IPS-NIHi11 (cell line): ENCODE results near the gene CEP63.
"Not testable (repeated sequence)": the region's sequence is repeated elsewhere in the genome, so short reads cannot be mapped to it uniquely, and the experiment has no call there.

Experiments
- DNase-seq: peaks from one replicate; pipeline ENCODE4 v3.0.0; 2012; ENCODE audit warnings: mixed read lengths, low spot score

The CEP63 gene

DNA sequence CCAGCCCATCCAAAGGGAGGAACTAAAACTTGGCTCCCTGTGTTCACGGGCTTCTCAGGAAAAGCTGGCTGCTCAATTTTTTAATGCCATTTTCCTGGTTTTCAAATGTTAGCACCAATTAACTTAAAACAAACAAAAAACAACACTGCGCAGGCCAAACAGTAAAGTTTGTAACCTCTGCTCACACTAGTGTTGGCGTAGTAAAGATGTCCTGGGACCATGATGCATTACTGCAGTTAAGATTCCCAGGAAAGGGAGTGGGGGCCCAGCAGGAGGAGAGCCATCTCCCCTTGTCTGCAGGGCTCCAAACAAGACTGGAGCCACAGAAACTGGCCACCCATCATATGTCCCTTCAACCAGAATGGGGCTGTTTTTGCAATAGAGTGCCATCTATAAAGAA lies 91.0 kb downstream of the CEP63 start:
- DNase-seq, result no peak

DNA sequence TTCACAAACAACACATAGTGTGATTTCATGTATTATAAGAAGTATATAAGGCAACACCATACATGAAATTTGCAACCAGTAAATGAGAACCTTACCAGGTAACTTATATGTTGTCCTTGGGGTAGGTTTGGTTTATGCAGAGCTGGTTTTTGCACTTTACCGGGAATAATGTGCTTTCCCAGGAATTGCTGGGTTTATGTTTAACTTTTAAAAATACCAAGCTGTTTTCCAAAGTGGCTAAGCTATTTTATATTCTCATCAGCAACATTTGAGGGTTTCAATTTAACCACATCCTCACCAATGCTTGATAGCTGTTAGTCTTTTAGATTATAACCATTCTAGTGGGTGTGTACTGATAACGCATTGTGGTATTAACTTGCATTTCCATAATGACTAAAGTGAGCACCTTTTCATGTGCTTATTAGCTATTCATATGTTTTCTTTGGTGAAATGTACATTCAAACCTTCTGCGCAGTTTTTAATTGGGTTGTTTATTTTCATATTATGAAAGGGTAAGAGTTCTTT lies 93.3 kb downstream of the CEP63 start:
- DNase-seq, result no peak

DNA sequence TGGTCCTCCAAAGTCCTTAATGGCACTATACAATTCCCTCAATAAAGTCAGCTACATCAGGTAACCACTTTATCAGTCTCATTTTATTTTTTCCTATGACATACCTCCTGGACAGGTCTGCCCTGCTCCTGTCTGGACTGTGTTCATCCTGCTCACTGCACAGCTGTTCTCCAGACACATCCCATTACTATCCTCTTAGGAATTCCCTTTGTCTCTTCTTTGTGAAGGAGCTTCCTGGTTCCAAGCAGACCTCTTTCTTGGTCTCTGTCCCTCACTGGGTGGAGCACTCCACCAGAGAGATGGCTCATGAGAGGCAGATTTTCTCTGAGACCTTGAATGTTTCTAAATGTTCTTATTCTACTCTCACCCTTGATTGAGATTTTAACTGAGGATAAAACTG lies 104.9 kb downstream of the CEP63 start:
- DNase-seq, result no peak

GRCh38 chr3:134592806-134593205 lies 106.9 kb downstream of the CEP63 start:
- DNase-seq, result no peak

DNA sequence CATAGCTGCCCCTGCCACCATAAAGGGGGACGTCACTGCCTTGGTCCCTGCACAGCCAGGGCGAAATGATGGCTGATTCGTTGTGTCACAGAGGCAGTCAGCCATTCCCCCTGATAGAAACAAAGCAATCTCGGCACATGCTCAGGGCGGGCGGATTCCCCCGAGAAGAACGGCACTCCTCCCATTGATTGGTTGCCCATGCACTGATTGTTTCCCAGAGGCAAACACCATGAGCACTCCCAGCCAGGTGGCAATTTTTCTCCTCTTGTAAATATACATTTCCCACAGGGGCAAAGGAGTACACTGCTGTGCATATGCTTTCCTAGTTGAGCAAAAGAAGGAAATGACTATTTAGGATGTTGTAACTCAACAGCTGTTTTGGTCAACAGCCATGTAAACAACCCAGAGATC lies 108.5 kb downstream of the CEP63 start:
- DNase-seq, result no peak

DNA sequence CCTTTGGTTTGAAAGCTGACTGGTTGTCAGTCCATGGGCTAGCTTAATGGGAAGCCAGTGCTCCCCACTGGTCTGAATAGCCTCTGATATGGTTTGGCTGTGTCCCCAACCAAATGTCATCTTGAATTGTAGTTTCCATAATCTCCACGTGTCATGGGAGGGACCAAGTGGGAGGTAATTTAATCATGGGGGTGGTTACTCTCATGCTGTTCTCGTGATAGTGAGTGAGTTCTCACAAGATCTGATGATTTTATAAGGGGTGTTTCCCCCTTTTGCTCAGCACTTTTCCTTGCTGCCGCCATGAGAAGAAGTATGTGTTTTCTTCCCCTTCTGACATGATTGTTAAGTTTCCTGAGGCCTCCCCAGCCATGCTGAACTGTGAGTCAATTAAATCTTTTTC lies 109.1 kb downstream of the CEP63 start:
- DNase-seq, result not testable (repeated sequence)

GRCh38 chr3:134597390-134597970 lies 111.6 kb downstream of the CEP63 start:
- DNase-seq, result no peak

DNA sequence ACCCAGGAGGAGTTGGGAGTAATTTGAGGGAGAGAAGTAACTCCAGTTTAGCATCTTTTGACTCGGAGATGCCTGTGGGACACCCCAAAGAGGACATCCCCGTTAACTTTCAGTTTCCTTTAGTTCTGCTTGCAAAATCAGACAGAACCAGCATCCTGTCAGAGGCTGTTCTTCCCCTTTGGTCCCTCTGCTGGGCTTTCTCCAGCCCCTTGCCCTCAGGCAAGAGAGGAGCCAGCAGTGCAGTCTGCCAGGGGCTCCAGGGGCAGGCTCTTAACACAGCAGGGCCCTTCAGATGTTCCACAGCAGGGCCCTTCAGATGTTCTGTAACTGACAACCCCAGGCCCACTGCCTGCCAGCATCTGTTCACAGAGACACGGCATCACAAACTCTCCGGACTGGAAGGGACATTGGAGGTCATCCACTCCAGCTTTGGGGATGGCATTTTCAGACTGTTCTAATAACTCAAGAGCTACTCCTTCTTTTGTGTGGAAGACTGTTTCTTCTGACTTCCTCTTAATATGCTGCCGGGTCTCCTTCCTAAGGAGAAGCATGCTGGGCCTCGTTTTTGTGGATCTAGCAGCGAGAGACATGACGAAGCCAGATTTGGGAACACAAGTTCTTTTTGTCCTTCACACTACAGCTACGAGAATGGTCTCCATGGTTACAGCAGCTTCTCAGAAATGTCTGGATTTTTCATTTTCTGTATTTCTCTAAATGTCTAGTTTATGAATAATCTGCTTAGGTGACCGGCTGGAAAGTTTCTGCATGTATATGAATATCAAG lies 113.1 kb downstream of the CEP63 start:
- no peak for DNase-seq

DNA sequence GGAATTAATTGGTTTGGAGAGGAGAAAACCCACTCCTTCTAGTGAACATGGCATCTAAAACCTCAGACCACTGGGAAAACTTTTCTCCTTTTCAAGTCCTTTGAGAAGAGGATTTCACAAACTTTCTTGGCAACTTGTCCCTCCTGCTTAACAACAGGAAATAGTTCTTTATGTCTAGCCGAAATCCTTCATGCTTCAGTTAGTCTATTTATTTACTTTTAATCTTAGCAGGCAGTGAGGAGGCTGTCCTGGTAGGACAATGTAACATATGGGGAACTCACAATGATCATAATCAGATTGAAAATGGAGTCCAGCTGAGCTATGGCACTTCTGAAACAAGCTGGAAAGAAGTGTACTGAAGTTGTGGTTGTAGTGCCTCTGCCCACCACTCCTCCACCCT lies 114.3 kb downstream of the CEP63 start:
- no peak for DNase-seq

DNA sequence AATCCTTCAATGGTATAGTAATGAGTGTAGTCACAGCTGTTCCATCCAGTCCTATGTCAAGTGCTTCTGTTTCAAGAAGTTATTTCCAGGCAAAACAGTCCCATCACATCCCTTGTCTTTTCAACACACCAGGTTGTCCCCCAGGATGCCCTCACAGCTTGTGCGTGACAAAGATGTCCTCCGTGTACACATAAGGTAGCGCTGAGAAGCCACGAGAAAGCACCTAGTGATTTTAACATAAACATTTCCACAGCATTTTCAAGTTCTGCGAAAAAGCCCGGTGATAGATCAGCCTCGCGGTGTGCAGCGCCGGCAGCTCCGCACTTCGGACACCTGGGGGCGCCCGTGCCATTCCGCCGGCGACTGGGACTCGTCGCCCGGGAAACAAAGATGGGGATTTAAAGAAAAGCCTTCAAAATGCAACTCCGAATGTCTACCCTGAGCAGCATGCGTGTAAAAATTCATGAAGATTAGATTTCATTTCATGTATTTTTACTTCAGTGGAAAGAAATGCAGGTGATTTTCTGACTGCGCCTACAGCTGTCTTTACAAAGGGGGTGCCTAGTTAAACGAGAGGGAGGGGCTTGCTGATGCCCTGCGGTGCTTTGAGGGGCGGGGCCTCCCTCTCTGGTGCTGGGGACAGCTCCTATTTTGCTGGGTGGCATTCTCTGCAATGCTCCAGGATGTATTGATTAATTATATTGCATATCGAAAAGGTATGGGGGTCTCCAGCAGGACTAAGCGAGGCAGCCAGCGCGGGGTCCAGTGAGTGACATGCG lies 115.0 kb downstream of the CEP63 start:
- DNase-seq, result peak; percentile 94

GRCh38 chr3:134601539-134602439 lies 115.9 kb downstream of the CEP63 start:
- DNase-seq, result peak; percentile 91

DNA sequence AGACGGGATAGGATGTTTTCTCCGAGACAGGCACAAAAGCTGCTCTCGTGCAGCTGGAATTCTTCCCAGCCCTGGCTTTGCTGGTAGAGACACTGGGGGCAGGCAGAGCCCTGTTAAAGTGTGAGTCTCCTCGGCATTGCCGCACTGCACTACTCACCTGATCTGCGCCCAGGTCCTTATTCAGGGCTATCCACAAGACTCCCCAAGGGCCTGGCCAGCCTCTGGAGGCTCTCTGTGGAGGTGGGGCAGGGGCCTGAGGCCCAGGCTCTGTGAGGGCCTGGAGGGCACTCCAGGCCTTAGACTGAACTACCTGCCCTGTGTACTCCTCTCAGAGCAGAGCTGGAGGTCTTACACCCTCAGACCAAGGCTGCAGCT lies 116.6 kb downstream of the CEP63 start:
- no peak for DNase-seq

- DNase-seq, result no peak
These were observed 117.6 kb downstream of the CEP63 start for GRCh38 chr3:134603480-134603879.

DNA sequence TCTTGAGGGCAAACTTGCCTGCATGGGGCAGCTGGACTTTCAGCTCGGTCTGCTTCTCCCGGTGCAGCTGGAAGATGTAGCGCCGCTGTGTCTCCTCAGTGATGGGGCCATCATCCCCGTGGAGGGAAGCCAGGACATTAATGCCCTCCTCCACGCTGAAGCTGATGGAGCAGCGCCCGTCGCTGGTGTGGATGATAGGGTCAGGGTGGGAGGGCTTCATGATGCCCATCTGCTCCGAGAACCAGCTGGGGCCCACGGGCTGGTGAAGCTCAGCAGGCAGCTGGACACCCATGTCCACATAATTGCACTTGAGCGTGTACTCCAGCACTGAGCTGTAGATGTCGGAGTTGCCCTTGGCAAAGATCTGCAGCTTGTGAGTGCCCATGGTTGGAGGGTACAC lies 118.1 kb downstream of the CEP63 start:
- DNase-seq, result no peak

GRCh38 chr3:134605556-134605955 lies 119.7 kb downstream of the CEP63 start:
- DNase-seq, result no peak

- DNase-seq, result no peak
These were observed 120.5 kb downstream of the CEP63 start for GRCh38 chr3:134606033-134607025.

- no peak for DNase-seq
These were observed 121.5 kb downstream of the CEP63 start for GRCh38 chr3:134607054-134608022.

DNA sequence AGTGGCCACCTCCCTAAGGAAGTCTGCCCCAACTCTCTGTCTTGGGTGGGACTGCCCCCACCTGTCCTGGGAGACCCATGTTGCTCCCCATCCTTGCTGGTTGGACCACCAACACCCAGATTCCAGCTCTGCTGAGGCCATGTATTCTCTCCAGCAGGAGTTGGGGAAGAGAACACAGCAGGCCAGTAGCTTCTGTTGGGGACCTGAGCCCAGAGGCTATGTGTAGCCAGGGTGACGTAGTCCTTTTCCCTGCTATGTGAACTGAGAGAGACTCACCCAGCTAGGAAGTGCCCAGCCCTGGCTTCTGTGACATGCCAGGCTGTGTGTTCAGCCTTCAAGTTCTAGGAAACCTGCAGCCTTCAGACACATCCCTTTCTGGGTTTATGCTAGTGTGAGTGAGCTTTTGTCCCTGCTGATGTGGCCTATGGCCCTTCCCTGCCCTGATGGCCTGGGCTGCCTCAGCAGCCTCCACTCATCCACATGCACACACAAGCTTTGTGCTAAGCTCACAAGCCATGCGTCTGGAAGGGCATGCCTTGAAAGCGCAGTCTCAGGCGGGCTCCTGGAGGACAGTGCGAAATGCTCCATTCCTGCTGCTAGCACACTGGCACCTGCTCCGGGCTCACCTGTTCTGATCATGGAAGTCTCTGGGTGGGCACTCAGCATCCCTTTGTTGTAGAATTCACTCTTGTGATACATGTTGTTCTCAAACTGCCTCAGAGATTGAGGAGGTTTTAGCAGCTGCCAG lies 122.3 kb downstream of the CEP63 start:
- no peak for DNase-seq
